NK-92 (cell line): Measurements from ENCODE around the gene SLC12A7.

Experiments
- DNase-seq: peaks from one replicate; lab custom pipeline; 2025; ENCODE audit not compliant: unreplicated experiment; lab: John Stamatoyannopoulos, UW

SLC12A7 gene

DNA sequence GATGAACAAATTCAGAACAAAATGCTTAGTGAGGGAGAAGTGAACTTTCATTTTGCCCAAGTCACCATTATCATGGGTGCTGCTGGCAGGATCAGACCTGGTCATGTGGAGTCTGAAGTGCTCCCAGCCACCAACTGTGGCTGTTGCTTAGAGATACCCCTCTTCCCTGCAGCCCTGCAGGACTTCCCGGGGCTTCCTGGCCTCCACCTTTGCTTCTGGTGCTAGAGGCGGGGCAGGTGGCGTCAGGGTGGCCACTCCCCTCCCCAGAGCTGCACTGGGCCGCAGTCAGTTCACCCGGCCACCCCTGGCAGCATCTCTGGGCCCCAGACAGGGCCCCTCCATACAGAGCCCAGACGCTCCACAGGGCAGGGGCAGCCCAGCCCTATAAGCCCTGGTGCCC, 30.0 kb upstream of the SLC12A7 start:
- no peak for DNase-seq

- no peak for DNase-seq
Observed at GRCh38 chr5:1140818-1141189, 28.9 kb upstream of the SLC12A7 start.

GRCh38 chr5:1140171-1140817, 28.4 kb upstream of the SLC12A7 start:
- no peak for DNase-seq

- DNase-seq, result no peak
Observed at GRCh38 chr5:1139331-1140170, 27.7 kb upstream of the SLC12A7 start.

GRCh38 chr5:1138445-1139245, 26.8 kb upstream of the SLC12A7 start:
- no peak for DNase-seq

GRCh38 chr5:1137567-1138444, 25.9 kb upstream of the SLC12A7 start:
- no peak for DNase-seq

GRCh38 chr5:1136814-1137213, 25.0 kb upstream of the SLC12A7 start:
- DNase-seq, result no peak

DNA sequence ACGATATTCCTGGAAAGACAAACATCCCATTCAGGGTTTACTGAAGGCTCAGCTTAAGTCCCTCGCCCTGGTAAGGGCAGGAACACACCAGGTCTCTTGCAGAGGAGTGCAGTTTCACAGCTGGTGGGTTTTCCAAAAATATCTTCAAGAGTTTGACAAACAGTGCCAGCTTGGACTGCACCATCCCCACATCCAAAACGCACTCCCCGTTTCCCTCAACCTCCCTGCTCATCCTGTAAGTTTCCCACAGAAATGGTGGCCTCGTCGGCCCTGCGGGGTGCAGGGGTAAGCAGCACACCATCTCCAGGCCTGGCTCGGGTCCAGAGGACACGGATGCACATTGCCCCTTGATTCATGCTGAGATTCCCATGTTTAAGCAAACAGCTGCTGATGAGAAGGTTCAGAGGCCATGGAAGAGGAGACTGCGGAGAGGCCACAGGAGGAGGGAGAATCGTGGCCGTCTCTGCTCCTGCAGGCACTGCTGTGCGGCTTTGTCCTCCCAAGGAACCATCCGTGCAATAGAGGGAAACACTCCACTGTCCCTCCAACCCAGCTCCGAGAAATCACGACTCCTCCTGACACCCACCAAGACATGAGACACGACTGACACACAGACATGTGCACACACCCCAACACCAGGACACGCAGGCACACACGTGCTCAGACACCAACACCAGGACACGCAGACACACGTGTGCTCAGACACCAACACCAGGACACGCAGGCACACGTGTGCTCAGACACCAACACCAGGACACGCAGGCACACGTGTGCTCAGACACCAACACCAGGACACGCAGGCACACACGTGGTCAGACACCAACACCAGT, 24.0 kb upstream of the SLC12A7 start:
- DNase-seq, result no peak

- no peak for DNase-seq
Observed at GRCh38 chr5:1134478-1134877, 22.6 kb upstream of the SLC12A7 start.

DNA sequence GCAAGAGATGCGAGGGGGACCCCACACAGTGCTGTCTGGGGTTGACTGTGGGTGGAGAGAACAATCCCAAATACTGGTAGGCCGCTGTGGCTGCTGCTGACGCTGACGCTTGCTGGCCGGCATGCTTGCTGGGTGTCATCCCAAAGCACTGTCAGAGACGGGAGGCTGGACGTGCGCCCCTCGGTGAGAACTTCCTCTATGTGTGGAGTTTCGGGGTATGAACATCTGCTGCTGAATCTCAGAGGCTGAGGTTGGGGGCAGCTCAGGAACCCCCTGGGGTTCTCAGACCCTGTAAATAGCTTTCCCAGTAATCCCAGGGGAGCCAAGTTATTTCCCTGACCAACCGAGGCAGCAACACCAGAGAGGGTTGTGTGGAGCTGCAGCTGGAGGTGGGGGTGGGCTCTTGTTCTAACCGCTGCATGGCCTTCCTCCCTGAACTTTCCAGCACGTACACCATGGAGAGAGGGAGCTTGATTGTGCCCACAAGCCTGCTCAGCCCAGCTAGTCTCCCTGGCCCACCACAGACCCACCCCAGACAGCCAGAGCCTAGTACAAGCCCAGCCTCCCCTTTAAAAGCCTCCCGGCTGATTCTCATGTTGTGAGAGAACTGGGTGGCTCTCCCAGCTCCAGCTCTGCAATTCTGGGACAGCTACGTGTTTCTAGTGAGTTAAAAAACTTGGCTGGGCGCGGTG, 21.8 kb upstream of the SLC12A7 start:
- DNase-seq, result no peak

GRCh38 chr5:1133108-1133507, 21.2 kb upstream of the SLC12A7 start:
- no peak for DNase-seq

GRCh38 chr5:1132570-1132969, 20.7 kb upstream of the SLC12A7 start:
- no peak for DNase-seq

GRCh38 chr5:1131726-1132125, 19.9 kb upstream of the SLC12A7 start:
- DNase-seq, result no peak

DNA sequence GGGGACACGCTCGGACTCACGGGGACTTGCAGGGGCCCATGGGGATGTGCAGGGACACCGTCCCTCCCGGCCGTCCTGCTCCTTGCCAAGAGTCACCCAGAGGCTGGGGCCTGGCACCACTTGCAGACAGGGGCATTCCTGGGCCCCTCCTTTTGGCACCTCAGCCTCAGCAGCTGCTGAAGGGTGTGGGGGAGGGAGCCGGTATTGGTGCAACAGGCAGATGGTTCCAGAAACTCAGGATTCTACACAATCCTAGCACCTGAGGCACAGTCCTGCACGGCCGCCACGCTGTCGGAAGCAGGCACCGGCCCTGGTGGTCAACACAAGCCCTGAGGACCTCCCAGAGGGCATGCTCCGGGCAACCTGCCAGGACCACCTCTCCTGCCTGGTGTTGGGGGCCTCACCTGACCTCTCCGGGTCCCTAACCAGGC, 19.3 kb upstream of the SLC12A7 start:
- no peak for DNase-seq

- DNase-seq, result no peak
Observed at GRCh38 chr5:1130218-1130946, 18.5 kb upstream of the SLC12A7 start.

- DNase-seq, result no peak
Observed at GRCh38 chr5:1129711-1130055, 17.8 kb upstream of the SLC12A7 start.

DNA sequence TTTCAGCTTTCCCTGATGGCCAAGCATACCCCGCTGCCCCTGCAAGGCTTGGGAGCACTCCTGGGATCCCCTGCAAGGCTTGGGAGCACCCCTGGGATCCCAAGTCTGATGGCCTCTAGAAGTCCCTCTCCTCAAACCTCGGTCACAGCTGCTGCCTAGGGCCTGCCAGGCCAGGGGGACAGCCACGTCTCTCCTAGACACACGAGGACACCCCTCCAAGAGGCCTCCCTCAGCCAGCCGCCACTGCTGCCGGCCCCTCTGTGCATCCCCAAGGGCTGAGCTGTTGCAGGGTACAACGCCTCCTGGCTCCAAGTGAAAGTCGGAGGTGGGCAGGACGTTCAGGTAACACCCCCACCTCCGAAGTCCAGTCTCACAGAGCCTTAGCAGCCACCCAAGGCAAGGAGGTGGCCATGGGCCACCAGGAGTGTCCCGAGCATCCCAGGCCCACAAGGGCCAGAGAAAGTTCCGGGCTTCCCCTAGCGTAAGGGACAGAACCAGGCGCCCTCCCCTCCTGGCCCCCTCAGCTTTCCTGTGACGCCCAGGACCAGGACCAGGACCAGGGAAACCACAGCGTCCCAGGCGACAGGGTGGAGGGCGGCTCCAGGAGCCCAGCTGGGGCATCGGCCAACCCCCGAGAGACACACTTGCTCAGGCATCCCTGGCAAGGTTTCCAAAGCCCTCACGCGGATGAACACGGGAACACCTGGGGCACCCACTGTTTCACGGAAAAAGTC, 17.3 kb upstream of the SLC12A7 start:
- no peak for DNase-seq
